OCI-LY3 (cell line): ENCODE measurements around the gene ADSS1.

Experiments used
- H2AFZ ChIP-seq: fragments of 200-600, 300-600 bp; shearing (Covaris generic); 2 replicates; pipeline ENCODE4 v1.6.0; 2014; ENCODE audit warnings: antibody characterized with exemption, low read depth, low read length
- H3K27ac ChIP-seq: fragments of 200-600, 300-600 bp; sonication (generic); 2 replicates; pipeline ENCODE4 v1.5.1; 2014; ENCODE audit warnings: mild to moderate bottlenecking, low read length, moderate library complexity, mixed read lengths
- H3K27me3 ChIP-seq: fragments of 200-600, 300-600 bp; sonication (generic); 2 replicates; pipeline ENCODE4 v1.6.1; 2014; ENCODE audit warnings: low read depth, low read length, mixed read lengths
- H3K36me3 ChIP-seq: fragments of 200-600, 300-600 bp; sonication (generic); replicated peaks from 2 replicates; pipeline ENCODE3; 2014; ENCODE audit warnings: low read depth, low read length, mixed read lengths
- H3K4me1 ChIP-seq: fragments of 300-600, 200-600 bp; sonication (generic); 2 replicates; pipeline ENCODE4 v1.6.1; 2014; ENCODE audit warnings: low read length, mixed read lengths
- H3K4me2 ChIP-seq: fragments of 200-600, 300-600 bp; sonication (generic); 2 replicates; pipeline ENCODE4 v1.6.1; 2014; ENCODE audit warnings: low read length, mixed read lengths
- H3K4me3 ChIP-seq: fragments of 300-600, 200-600 bp; sonication (generic); 2 replicates; pipeline ENCODE4 v1.5.1; 2014; ENCODE audit warnings: antibody characterized with exemption, mild to moderate bottlenecking, low read length, moderate library complexity
- H3K79me2 ChIP-seq: fragments of 300-600, 200-600 bp; shearing (Covaris generic); 2 replicates; pipeline ENCODE4 v1.6.1; 2014; ENCODE audit warnings: mild to moderate bottlenecking, low read length, mixed read lengths
- H3K9ac ChIP-seq: fragments of 300-600, 200-600 bp; shearing (Covaris generic); 2 replicates; pipeline ENCODE4 v1.6.0; 2014; ENCODE audit warnings: mild to moderate bottlenecking, low read length, moderate library complexity
- H3K9me3 ChIP-seq: fragments of 200-600, 300-600 bp; shearing (Covaris generic); 2 replicates; pipeline ENCODE4 v1.6.1; 2014; ENCODE audit warnings: low read length, mixed read lengths; ENCODE audit not compliant: insufficient read depth
- H4K20me1 ChIP-seq: fragments of 200-600, 300-600 bp; sonication (generic); 2 replicates; pipeline ENCODE4 v1.6.1; 2016; ENCODE audit warnings: low read length, mixed read lengths; ENCODE audit not compliant: insufficient read depth
- EZH2phosphoT487 ChIP-seq: fragments of 200-600 bp; shearing (Covaris generic); IDR thresholded peaks from 2 replicates; pipeline ENCODE4 v1.6.1; 2018; ENCODE audit warnings: antibody characterized with exemption, mixed run types, low read depth
- TF ChIP-seq, protein P1 (sequence below): fragments of 200-600, 300-600 bp; sonication (generic); IDR thresholded peaks from 2 replicates; pipeline ENCODE4 v1.5.1; 2014; ENCODE audit warnings: antibody characterized with exemption, low read length, low read depth

ADSS1 gene

DNA sequence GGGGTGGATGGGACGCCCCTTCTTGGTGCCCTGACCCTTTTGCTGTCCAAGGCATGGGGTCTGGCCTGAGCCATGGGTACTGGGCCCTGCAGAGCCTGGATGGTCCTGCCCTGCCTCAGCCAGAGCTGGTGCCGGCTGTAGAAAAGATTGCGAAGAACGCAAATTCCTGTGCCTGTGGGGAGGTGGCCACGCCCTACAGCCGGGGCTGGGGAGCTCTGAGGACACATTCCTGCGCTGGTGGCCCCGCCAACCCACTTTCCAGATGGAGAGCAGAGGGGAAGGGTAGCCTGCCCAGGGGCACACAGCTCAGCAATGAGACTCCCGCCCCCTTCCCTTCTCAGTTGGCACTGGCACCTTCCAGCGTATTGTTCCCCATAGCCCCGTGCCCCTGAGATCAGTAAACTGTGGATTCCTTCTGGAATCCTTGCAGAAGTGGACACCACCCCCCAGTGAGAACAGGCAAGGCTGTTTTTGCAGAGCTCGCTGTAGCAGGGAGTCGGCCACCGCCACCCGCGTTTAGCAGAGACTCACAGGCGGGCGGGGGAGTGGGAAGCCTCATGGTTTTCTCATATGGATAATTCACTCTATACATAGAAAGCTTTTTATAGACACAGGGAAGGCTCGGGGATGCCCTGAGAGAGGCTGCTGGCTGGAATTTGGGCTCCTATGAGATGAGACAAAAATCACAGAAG, 26.0 kb upstream of the ADSS1 start:
- Histone ChIP-seq H3K9ac (no peak overlapping the region), H3K27ac (no peak overlapping the region), H3K4me3 (no peak overlapping the region), H3K27me3 (no peaks in the 10 kb centered on the region), H3K4me2 (no peak overlapping the region), H3K4me1 (no peaks in the 10 kb centered on the region), H3K9me3 (no peaks in the 10 kb centered on the region), H2AFZ (no peak overlapping the region), H4K20me1 (peaks cover 27% of the 10 kb centered on the region), H3K36me3 (no peaks in the 10 kb centered on the region), H3K79me2 (no peaks in the 10 kb centered on the region)
- TF ChIP-seq, protein P1, sequence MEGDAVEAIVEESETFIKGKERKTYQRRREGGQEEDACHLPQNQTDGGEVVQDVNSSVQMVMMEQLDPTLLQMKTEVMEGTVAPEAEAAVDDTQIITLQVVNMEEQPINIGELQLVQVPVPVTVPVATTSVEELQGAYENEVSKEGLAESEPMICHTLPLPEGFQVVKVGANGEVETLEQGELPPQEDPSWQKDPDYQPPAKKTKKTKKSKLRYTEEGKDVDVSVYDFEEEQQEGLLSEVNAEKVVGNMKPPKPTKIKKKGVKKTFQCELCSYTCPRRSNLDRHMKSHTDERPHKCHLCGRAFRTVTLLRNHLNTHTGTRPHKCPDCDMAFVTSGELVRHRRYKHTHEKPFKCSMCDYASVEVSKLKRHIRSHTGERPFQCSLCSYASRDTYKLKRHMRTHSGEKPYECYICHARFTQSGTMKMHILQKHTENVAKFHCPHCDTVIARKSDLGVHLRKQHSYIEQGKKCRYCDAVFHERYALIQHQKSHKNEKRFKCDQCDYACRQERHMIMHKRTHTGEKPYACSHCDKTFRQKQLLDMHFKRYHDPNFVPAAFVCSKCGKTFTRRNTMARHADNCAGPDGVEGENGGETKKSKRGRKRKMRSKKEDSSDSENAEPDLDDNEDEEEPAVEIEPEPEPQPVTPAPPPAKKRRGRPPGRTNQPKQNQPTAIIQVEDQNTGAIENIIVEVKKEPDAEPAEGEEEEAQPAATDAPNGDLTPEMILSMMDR, result no peak
- no peak for TF ChIP-seq EZH2phosphoT487

GRCh38 chr14:104698688-104699425, 25.2 kb upstream of the ADSS1 start:
- Histone ChIP-seq H3K9ac (no peak overlapping the region), H3K4me1 (no peaks in the 10 kb centered on the region), H3K9me3 (no peaks in the 10 kb centered on the region)

DNA sequence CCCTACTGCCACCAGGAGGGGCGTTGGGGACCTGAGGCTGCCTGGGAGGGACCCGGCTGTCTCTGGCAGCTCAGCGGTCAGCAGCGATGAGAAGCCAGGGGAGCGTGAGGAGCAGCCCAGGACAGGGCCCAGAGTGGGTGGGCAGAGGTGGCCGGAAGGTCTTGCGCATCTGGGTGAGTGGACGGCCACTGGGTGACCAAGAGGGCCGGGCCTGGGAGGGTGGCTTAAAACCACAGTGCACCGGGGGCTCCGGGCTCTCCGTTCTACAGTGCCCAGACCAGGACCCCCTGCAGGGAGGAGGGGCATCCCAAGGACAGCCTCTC, 24.6 kb upstream of the ADSS1 start:
- TF ChIP-seq, protein P1, result no peak
- no peak for TF ChIP-seq EZH2phosphoT487
- H3K79me2 ChIP-seq, result no peaks in the 10 kb centered on the region
- no peak overlapping the region for H3K27ac ChIP-seq
- no peak overlapping the region for H2AFZ ChIP-seq
- H3K9ac ChIP-seq, result no peak overlapping the region
- no peak overlapping the region for H3K4me2 ChIP-seq
- H4K20me1 ChIP-seq, result peaks cover 16% of the 10 kb centered on the region
- H3K27me3 ChIP-seq, result no peaks in the 10 kb centered on the region
- H3K4me1 ChIP-seq, result no peaks in the 10 kb centered on the region
- no peak overlapping the region for H3K4me3 ChIP-seq
- H3K36me3 ChIP-seq, result peaks cover 8% of the 10 kb centered on the region
- H3K9me3 ChIP-seq, result no peaks in the 10 kb centered on the region

More at GRCh38 chr14:104698688-104699425, 25.2 kb upstream of the ADSS1 start:
- H3K27me3 ChIP-seq, result no peaks in the 10 kb centered on the region
- H3K79me2 ChIP-seq, result no peaks in the 10 kb centered on the region
- H3K27ac ChIP-seq, result no peak overlapping the region
- TF ChIP-seq, protein P1, result no peak
- no peak for TF ChIP-seq EZH2phosphoT487
- no peak overlapping the region for H3K4me2 ChIP-seq
- no peak overlapping the region for H2AFZ ChIP-seq
- H3K36me3 ChIP-seq, result peaks cover 5% of the 10 kb centered on the region
- H4K20me1 ChIP-seq, result peaks cover 22% of the 10 kb centered on the region
- no peak overlapping the region for H3K4me3 ChIP-seq

GRCh38 chr14:104700225-104700651, 23.8 kb upstream of the ADSS1 start:
- TF ChIP-seq, protein P1, result no peak
- no peak for TF ChIP-seq EZH2phosphoT487
- Histone ChIP-seq H3K9ac (no peak overlapping the region), H3K4me2 (no peak overlapping the region), H3K79me2 (no peaks in the 10 kb centered on the region), H4K20me1 (peaks cover 8% of the 10 kb centered on the region; the same call in 1 of the 2 replicates), H2AFZ (no peak overlapping the region), H3K9me3 (no peaks in the 10 kb centered on the region), H3K4me3 (no peak overlapping the region), H3K4me1 (no peaks in the 10 kb centered on the region), H3K27ac (no peak overlapping the region), H3K27me3 (no peaks in the 10 kb centered on the region), H3K36me3 (peaks cover 12% of the 10 kb centered on the region)
